GM12874 (cell line): ENCODE measurements around the gene GDAP1L1.

ENCODE experiments used
- TF ChIP-seq, protein P1 (sequence below): IDR thresholded peaks from 2 replicates; pipeline ENCODE4 v1.5.1; 2011; ENCODE audit warnings: low read depth, mild to moderate bottlenecking, control low read depth, low read length, moderate library complexity; ENCODE audit not compliant: insufficient read depth

Gene GDAP1L1

DNA sequence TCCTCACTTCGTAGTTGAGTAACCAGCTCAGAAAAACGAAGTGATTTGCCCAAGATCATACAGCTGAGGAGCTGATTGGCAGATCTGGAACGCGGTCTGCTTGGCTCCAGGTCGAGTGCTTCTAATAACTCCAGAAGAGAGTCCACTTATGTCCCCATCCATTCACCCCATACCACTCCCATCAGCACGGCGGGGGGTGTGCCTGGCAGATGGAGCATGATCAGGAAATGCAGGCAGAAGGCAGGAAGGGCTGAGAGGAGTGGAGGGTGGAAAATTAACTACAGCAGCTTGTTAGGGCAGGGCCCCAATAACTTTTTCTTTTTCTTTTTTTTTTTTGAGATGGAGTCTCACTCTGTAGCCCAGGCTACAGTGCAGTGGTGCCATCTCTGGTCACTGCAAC lies 48.9 kb downstream of the GDAP1L1 start:
- TF ChIP-seq, protein P1, sequence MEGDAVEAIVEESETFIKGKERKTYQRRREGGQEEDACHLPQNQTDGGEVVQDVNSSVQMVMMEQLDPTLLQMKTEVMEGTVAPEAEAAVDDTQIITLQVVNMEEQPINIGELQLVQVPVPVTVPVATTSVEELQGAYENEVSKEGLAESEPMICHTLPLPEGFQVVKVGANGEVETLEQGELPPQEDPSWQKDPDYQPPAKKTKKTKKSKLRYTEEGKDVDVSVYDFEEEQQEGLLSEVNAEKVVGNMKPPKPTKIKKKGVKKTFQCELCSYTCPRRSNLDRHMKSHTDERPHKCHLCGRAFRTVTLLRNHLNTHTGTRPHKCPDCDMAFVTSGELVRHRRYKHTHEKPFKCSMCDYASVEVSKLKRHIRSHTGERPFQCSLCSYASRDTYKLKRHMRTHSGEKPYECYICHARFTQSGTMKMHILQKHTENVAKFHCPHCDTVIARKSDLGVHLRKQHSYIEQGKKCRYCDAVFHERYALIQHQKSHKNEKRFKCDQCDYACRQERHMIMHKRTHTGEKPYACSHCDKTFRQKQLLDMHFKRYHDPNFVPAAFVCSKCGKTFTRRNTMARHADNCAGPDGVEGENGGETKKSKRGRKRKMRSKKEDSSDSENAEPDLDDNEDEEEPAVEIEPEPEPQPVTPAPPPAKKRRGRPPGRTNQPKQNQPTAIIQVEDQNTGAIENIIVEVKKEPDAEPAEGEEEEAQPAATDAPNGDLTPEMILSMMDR, result no peak

DNA sequence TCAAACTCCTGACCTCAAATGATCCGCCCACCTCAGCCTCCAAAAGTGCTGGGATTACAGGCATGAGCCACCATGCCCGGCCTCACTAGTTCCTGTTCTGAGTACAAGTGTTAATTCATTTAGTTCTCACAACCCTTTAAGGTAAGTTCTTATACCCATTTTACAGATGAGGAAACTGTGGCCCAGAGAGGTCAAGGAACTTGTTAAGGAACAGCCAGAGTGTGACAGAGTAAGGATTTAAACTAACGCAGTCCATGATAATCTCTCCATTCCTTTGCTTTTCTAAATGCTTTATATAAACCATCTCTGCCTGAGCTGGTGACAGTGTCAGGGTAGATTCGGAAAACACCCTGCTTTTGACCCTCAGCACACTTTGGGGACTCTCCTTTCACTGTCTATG lies 50.6 kb downstream of the GDAP1L1 start:
- TF ChIP-seq, protein P1, result no peak

DNA sequence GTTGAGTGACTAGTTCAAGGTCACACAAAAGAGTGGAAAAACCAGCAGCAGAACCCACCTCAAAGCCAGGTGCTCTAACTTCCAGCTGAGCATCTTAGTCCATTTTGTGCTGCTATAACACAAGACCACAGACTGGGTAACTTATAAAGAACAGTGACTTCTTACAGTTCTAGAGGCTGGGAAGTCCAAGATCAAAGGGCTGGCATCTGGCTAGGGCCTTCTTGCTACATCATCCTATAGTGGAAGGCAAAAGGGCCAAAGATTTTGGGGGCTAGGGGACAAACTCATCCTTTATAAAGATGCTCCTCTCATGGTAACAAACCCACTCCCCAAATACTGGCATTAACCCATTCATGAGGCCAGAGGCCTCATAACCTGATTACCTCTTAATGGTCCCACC lies 54.2 kb downstream of the GDAP1L1 start:
- TF ChIP-seq, protein P1, result no peak

DNA sequence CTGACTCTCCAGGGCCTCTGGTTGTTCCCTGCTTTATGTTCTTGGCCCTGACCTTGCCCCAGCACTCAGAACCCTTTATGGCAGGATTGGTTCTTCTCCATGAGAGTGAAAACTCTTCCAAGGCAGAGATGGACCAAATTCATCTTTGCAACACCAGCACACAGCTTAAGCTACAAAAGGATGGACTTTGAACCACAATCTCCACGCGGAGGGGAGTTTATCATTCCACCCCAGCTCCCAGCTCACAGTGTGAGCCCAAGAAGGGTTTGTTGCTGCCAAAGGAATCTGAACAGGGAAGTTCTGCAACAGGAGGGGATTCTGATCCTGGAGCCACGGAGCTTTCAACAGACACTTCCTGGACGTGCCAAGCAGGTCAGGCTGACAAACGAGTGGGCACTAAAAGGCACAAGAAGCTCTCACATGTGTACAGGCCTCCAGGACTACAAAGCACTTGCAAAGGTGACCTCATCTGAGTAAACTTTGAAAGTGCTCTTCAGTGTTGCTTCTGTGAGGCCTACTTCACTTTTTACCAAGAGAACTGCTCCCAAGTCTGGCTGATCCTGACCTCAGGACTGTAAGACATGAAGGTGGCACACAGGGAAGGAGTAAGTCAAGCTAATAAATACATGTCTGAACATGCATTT lies 55.0 kb downstream of the GDAP1L1 start:
- TF ChIP-seq, protein P1, result no peak

DNA sequence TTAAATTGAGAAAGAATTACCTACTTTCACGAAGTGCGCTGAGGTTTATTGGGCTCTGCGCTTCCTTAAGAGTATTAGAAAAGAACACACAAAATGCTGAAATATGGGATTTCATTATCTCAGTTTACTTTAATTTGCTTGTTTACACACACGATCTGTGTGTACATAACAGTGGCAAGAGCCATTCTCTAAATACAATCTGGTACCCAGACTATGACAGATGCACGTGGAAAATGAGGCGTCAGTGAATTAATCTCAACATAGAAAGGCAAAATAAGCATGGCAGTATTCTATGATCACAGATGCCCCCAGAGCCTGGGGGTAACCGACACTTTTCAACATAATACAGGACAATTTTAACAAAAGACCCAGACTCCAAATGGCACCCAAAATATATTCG lies 55.6 kb downstream of the GDAP1L1 start:
- TF ChIP-seq, protein P1, result no peak

DNA sequence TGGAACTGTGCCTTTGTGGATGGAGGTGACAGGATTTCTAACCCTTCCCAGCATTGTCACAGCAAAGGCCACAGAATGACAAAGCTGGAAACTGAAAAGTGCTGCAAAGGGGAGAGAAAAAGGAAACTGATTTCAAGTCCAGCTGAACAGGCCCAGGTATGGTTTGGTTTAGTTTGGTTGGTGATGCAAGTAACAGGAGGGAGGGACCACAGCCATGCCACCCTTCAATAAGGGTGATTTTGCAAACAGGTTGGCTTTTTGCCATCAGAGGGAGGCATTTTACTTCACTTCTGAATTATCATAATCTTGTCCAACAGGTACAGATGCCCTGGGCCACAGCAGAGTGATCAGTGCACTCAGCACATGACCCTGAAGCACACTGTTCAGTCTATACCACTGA lies 57.3 kb downstream of the GDAP1L1 start:
- TF ChIP-seq, protein P1, result no peak

DNA sequence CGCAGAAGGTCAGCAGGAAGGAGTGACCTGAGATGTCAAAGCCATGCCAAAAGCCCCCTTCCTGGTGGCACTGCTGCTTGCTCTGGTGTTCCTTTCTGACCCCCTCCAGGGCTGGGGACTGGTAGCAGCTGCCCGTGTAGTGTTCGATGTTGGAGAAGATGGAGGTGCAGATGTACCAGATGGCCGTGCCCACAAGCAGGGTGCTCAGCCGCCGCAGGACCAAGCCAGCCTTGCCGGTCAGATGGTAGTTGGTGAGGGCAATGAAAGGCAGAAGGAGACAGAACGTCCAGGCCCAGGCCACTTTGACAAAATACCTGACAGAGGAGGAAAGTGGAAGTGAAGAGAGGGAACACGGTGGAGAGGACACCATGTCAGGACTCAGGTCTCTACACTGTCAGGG lies 59.8 kb downstream of the GDAP1L1 start:
- TF ChIP-seq, protein P1, result no peak
